MM.1S (cell line): ENCODE results near the gene IRGQ.
A peak's percentile ranks its signal among the peaks of the same experiment; 100 is the strongest.

Experiments used
- DNase-seq: peaks from one replicate; pipeline ENCODE4 v3.0.0-alpha.2; 2015
- H2AFZ ChIP-seq: fragments of 300-600 bp; sonication (generic); 2 replicates; pipeline ENCODE4 v1.6.0; 2016; ENCODE audit warnings: antibody characterized with exemption, low read length
- H3F3A ChIP-seq: fragments of 300-600 bp; sonication (generic); 2 replicates; pipeline ENCODE4 v1.6.1; 2016; ENCODE audit warnings: mild to moderate bottlenecking, antibody characterized with exemption, low read length, moderate library complexity, mixed read lengths; ENCODE audit not compliant: insufficient read depth
- H3K27ac ChIP-seq: fragments of 300-600 bp; sonication (generic); 2 replicates; pipeline ENCODE4 v1.5.1; 2016; ENCODE audit warnings: mild to moderate bottlenecking, low read length
- H3K27me3 ChIP-seq: fragments of 300-600 bp; sonication (generic); replicated peaks from 2 replicates; pipeline ENCODE4 v1.6.0; 2016; ENCODE audit warnings: low read length; ENCODE audit not compliant: insufficient read depth
- H3K36me3 ChIP-seq: fragments of 300-600 bp; sonication (generic); replicated peaks from 2 replicates; pipeline ENCODE4 v1.6.1; 2016; ENCODE audit warnings: mild to moderate bottlenecking, low read length, mixed read lengths; ENCODE audit not compliant: insufficient read depth
- H3K4me1 ChIP-seq: fragments of 300-600 bp; sonication (generic); 2 replicates; pipeline ENCODE4 v1.6.1; 2016; ENCODE audit warnings: low read length, mixed read lengths
- H3K4me2 ChIP-seq: fragments of 300-600 bp; sonication (generic); 2 replicates; pipeline ENCODE4 v1.6.0; 2016; ENCODE audit warnings: low read depth, low read length
- H3K4me3 ChIP-seq: fragments of 300-600 bp; sonication (generic); 2 replicates; pipeline ENCODE4 v1.5.1; 2016; ENCODE audit warnings: low read length, mixed read lengths
- H3K79me2 ChIP-seq: fragments of 300-600 bp; sonication (generic); 2 replicates; pipeline ENCODE4 v1.6.1; 2016; ENCODE audit warnings: mixed run types, low read length, mixed read lengths
- H3K9ac ChIP-seq: fragments of 300-600 bp; sonication (generic); 2 replicates; pipeline ENCODE4 v1.6.1; 2016; ENCODE audit warnings: low read length, mixed read lengths
- H3K9me2 ChIP-seq: fragments of 300-600 bp; sonication (generic); replicated peaks from 2 replicates; pipeline ENCODE4 v1.6.1; 2016; ENCODE audit warnings: mild to moderate bottlenecking, low read length, mixed read lengths; ENCODE audit not compliant: insufficient read depth
- H3K9me3 ChIP-seq: fragments of 300-600 bp; sonication (generic); replicated peaks from 2 replicates; pipeline ENCODE4 v1.6.1; 2016; ENCODE audit warnings: mild to moderate bottlenecking, low read length, mixed read lengths; ENCODE audit not compliant: insufficient read depth
- H4K20me1 ChIP-seq: fragments of 300-600 bp; sonication (generic); 2 replicates; pipeline ENCODE4 v1.6.1; 2016; ENCODE audit warnings: mild to moderate bottlenecking, low read length, moderate library complexity, mixed read lengths; ENCODE audit not compliant: insufficient read depth
- CTCF ChIP-seq: fragments of 300-600 bp; sonication (generic); IDR thresholded peaks from 2 replicates; pipeline ENCODE4 v1.5.1; 2016; ENCODE audit warnings: antibody characterized with exemption, low read length, mixed read lengths
- EZH2 ChIP-seq: fragments of 300-600 bp; sonication (generic); optimal IDR thresholded peaks from 2 replicates; pipeline ENCODE3; 2017; ENCODE audit warnings: low read depth, mild to moderate bottlenecking, antibody characterized with exemption, low read length, mixed read lengths
- EZH2phosphoT487 ChIP-seq: fragments of 300-600 bp; sonication (generic); IDR thresholded peaks from 2 replicates; pipeline ENCODE4 v1.6.1; 2018; ENCODE audit warnings: antibody characterized with exemption, low read length

Gene IRGQ

DNA sequence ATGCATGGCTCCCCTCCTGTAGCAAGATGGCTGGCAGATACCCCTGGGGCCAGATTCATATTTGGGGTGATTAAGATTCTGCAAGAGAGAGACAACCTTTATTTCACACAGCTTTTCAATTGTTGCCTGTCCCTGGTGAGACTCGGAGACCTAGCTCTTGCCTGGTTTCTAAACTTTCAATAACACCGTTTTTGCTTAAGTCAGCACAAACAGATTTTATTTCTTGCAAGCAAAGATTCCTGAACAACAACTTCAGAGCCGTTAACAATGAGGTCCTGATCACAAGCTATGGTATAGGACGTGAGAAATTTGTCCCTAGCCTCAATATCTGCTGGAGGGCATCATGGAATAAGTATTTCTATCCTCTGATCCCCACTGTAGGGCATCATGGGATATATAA lies 46.6 kb upstream of the IRGQ start:
- Histone ChIP-seq H3K36me3 (no peaks in the 10 kb centered on the region), H3K4me3 (no peak overlapping the region), H3K9me3 (no peaks in the 10 kb centered on the region), H3K79me2 (no peaks in the 10 kb centered on the region), H3F3A (no peaks in the 10 kb centered on the region), H3K9ac (no peak overlapping the region), H3K27me3 (peaks cover 28% of the 10 kb centered on the region), H3K27ac (no peak overlapping the region), H3K4me1 (no peaks in the 10 kb centered on the region), H3K4me2 (no peak overlapping the region), H2AFZ (no peak overlapping the region), H3K9me2 (no peaks in the 10 kb centered on the region), H4K20me1 (no peaks in the 10 kb centered on the region)
- no peak for DNase-seq
- TF ChIP-seq CTCF (no peak), EZH2phosphoT487 (no peak), EZH2 (no peak)

DNA sequence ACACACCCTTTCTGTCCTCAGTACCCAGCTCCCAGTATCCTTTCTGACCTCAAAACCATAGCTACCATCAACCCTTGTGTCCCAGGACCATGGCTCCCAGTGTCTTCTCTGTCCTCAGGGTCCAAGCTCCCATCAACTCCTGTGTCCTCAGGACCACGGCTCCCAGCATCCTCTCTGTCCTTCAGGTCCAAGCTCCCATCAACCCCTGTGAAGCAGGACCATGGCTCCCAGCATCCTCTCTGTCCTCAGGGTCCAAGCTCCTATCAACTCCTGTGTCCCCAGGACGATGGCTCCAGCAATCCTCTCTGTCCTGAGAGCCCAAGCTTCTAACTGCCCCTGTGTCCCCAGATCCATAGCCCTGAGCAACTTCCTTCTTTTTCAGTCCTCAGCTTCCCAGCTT lies 45.4 kb upstream of the IRGQ start:
- no peaks in the 10 kb centered on the region for H3K4me1 ChIP-seq
- H3F3A ChIP-seq = no peaks in the 10 kb centered on the region
- H3K4me3 ChIP-seq = no peak overlapping the region
- H3K36me3 ChIP-seq = no peaks in the 10 kb centered on the region
- DNase-seq = no peak
- TF ChIP-seq EZH2 (no peak), EZH2phosphoT487 (no peak), CTCF (no peak)
- H3K9ac ChIP-seq = no peak overlapping the region
- no peak overlapping the region for H2AFZ ChIP-seq
- no peaks in the 10 kb centered on the region for H3K9me2 ChIP-seq
- H3K27ac ChIP-seq = no peak overlapping the region
- H3K79me2 ChIP-seq = no peaks in the 10 kb centered on the region
- no peaks in the 10 kb centered on the region for H4K20me1 ChIP-seq
- peaks cover 36% of the 10 kb centered on the region for H3K27me3 ChIP-seq
- H3K9me3 ChIP-seq = no peaks in the 10 kb centered on the region
- no peak overlapping the region for H3K4me2 ChIP-seq

DNA sequence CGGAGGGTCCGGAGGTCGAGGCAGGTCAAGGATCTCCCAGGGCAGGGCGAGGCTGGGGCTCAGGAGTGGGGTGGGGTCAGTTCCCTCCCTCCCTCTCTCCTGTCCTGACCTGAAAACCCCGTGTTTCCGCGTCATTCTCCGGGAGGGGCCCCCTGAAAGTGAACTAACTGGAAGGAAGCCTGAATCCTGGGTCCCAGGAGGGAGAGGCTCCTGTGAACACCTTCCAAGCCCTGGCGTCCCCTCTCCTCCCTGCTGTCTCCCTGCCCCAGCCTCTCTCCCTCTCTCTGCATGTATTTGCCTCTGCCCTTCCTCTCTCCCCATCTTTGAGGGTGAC lies 44.5 kb upstream of the IRGQ start:
- Histone ChIP-seq H3K9me2 (no peaks in the 10 kb centered on the region), H3K4me3 (no peak overlapping the region), H3K4me1 (no peaks in the 10 kb centered on the region), H3K79me2 (no peaks in the 10 kb centered on the region), H3K36me3 (no peaks in the 10 kb centered on the region), H3K9me3 (no peaks in the 10 kb centered on the region), H3K27me3 (peaks cover 38% of the 10 kb centered on the region), H3K27ac (no peak overlapping the region), H2AFZ (no peak overlapping the region), H3F3A (no peaks in the 10 kb centered on the region), H3K4me2 (peak overlapping the region; percentile 45; the same call in 1 of the 2 replicates), H3K9ac (no peak overlapping the region), H4K20me1 (no peaks in the 10 kb centered on the region)
- TF ChIP-seq EZH2phosphoT487 = no peak
- no peak for TF ChIP-seq CTCF
- no peak for TF ChIP-seq EZH2
- DNase-seq = no peak
